ENCODE results near the gene RGS6.

The RGS6 gene

GRCh38 chr14:72420749-72421474, 488.7 kb downstream of the RGS6 start:
- Histone ChIP-seq H3K9me3 (ENCODE audit: control insufficient read depth, low read depth, low read length) (no peaks in the 10 kb centered on the region), H3K9ac (ENCODE audit: low read length) (no peak overlapping the region), H3K27ac (ENCODE audit: low read length) (no peak overlapping the region), H3K36me3 (ENCODE audit: control insufficient read depth, low read depth, low read length) (no peaks in the 10 kb centered on the region), H3K4me3 (ENCODE audit: low read length) (no peak overlapping the region), H3K27me3 (ENCODE audit: control insufficient read depth, insufficient read depth, low read length) (no peaks in the 10 kb centered on the region), H3K4me1 (ENCODE audit: control insufficient read depth, low read depth, low read length) (no peaks in the 10 kb centered on the region)

DNA sequence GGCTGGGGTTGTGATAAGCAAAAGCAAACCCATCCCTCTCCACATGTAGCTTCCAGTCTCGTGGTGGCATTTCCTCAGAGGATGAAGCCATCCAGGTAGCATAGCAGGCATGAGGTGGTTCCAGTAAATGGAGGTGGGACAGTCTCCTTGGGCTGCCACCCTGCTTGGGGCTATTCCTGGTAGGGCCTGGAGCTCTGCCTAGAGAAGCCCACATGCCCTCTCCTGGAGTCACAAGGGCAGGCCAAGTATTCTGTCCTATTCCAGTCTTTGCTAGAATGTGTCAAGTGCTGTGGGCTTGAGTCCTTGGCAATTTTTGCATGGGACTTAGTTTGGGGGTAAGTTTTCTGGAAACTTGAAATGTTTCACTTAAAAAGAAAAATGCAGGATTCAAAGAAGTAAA, 491.7 kb downstream of the RGS6 start:
- Histone ChIP-seq H3K9ac (ENCODE audit: low read length) (no peak overlapping the region), H3K9me3 (ENCODE audit: control insufficient read depth, low read depth, low read length) (no peaks in the 10 kb centered on the region), H3K36me3 (ENCODE audit: control insufficient read depth, low read depth, low read length) (no peaks in the 10 kb centered on the region)

DNA sequence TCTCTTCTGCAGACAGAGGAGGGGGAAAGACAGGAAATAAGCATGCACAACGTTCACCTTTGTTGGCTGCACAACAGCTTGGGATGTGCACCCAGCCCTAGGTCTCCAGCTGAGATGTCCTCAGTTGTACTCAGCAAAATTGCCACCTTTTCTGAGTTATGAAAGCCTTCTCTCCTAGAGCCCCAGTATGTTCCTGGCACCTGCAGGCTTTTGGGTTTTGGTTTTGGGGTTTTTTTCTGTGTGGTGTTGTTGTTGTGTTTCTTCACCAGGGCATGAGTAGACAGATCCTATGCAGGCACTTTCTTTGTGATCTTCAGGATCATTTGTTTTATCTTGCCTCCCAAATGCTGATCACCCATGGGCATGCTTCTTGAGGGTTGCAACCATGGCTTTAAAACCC, 498.2 kb downstream of the RGS6 start:
- no peaks in the 10 kb centered on the region for H3K27me3 ChIP-seq (ENCODE audit: control insufficient read depth, insufficient read depth, low read length)
- no peak overlapping the region for H3K4me3 ChIP-seq (ENCODE audit: low read length)
- no peak overlapping the region for H3K9ac ChIP-seq (ENCODE audit: low read length)
- H3K36me3 ChIP-seq (ENCODE audit: control insufficient read depth, low read depth, low read length), result no peaks in the 10 kb centered on the region
- no peaks in the 10 kb centered on the region for H3K9me3 ChIP-seq (ENCODE audit: control insufficient read depth, low read depth, low read length)
- peaks cover 7% of the 10 kb centered on the region for H3K4me1 ChIP-seq (ENCODE audit: control insufficient read depth, low read depth, low read length)
- no peak overlapping the region for H3K27ac ChIP-seq (ENCODE audit: low read length)

More for the DNA sequence above, 491.7 kb downstream of the RGS6 start:
- no peak overlapping the region for H3K27ac ChIP-seq (ENCODE audit: low read length)
- no peaks in the 10 kb centered on the region for H3K27me3 ChIP-seq (ENCODE audit: control insufficient read depth, insufficient read depth, low read length)
- H3K4me1 ChIP-seq (ENCODE audit: control insufficient read depth, low read depth, low read length), result no peaks in the 10 kb centered on the region
- H3K4me3 ChIP-seq (ENCODE audit: low read length), result no peak overlapping the region

- Histone ChIP-seq H3K9ac (ENCODE audit: low read length) (no peak overlapping the region), H3K4me3 (ENCODE audit: low read length) (no peak overlapping the region), H3K9me3 (ENCODE audit: control insufficient read depth, low read depth, low read length) (no peaks in the 10 kb centered on the region), H3K27ac (ENCODE audit: low read length) (no peak overlapping the region), H3K27me3 (ENCODE audit: control insufficient read depth, insufficient read depth, low read length) (no peaks in the 10 kb centered on the region), H3K36me3 (ENCODE audit: control insufficient read depth, low read depth, low read length) (no peaks in the 10 kb centered on the region), H3K4me1 (ENCODE audit: control insufficient read depth, low read depth, low read length) (peaks cover 7% of the 10 kb centered on the region)
Measured at GRCh38 chr14:72432748-72433147, 500.5 kb downstream of the RGS6 start.

DNA sequence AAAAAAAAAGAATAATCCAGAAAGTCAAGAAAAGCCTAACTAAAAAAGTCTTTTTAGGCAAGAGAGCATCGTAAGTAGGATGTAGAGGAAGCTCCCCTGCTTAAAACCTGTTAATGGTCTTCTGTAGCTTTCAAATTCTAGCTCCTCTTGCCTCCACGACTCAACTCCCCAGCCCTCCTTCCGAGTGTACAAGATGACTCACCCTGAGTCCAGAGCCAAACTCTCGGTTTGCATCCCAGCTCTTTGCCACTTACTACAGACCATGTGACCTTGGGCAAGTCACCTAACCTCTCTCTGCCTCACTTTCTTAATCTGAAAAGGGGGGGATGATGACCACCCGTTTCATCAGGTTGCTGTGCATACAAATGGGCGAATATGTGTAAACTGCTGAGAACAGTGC, 501.3 kb downstream of the RGS6 start:
- H3K4me1 ChIP-seq (ENCODE audit: control insufficient read depth, low read depth, low read length), result peaks cover 7% of the 10 kb centered on the region
- H3K9ac ChIP-seq (ENCODE audit: low read length), result no peak overlapping the region
- H3K4me3 ChIP-seq (ENCODE audit: low read length), result no peak overlapping the region
- no peaks in the 10 kb centered on the region for H3K36me3 ChIP-seq (ENCODE audit: control insufficient read depth, low read depth, low read length)
- no peak overlapping the region for H3K27ac ChIP-seq (ENCODE audit: low read length)
- H3K9me3 ChIP-seq (ENCODE audit: control insufficient read depth, low read depth, low read length), result no peaks in the 10 kb centered on the region
- H3K27me3 ChIP-seq (ENCODE audit: control insufficient read depth, insufficient read depth, low read length), result no peaks in the 10 kb centered on the region

DNA sequence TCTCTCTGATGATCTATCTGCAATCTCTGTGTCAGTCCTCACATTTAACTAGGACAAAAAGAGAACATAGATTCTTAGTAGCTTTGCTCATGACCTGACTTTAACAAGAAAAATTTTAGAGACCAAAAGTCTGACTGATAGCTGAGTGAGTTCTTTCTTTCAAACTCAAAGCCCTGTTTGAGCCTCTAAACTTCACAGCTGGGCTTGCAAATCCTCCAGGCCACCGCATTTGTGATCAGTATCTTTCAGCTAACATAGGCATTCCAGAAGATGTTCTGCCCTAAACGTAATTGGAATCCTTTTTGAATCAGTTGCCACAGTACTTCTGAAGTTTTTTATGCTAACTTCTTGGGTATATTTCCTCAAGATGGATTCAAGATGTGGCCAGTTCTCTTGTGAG, 502.6 kb downstream of the RGS6 start:
- no peak overlapping the region for H3K9ac ChIP-seq (ENCODE audit: low read length)
- no peak overlapping the region for H3K27ac ChIP-seq (ENCODE audit: low read length)
- no peaks in the 10 kb centered on the region for H3K9me3 ChIP-seq (ENCODE audit: control insufficient read depth, low read depth, low read length)
- H3K27me3 ChIP-seq (ENCODE audit: control insufficient read depth, insufficient read depth, low read length), result no peaks in the 10 kb centered on the region
- no peak overlapping the region for H3K4me3 ChIP-seq (ENCODE audit: low read length)
- peaks cover 7% of the 10 kb centered on the region for H3K4me1 ChIP-seq (ENCODE audit: control insufficient read depth, low read depth, low read length)
- H3K36me3 ChIP-seq (ENCODE audit: control insufficient read depth, low read depth, low read length), result no peaks in the 10 kb centered on the region

GRCh38 chr14:72439707-72440106, 507.5 kb downstream of the RGS6 start:
- Histone ChIP-seq H3K4me3 (ENCODE audit: low read length) (no peak overlapping the region), H3K27ac (ENCODE audit: low read length) (no peak overlapping the region)

GRCh38 chr14:72443256-72443655, 511.0 kb downstream of the RGS6 start:
- no peak overlapping the region for H3K9ac ChIP-seq (ENCODE audit: low read length)
- no peak overlapping the region for H3K4me3 ChIP-seq (ENCODE audit: low read length)
- H3K27me3 ChIP-seq (ENCODE audit: control insufficient read depth, insufficient read depth, low read length), result no peaks in the 10 kb centered on the region
- H3K4me1 ChIP-seq (ENCODE audit: control insufficient read depth, low read depth, low read length), result no peaks in the 10 kb centered on the region
- H3K9me3 ChIP-seq (ENCODE audit: control insufficient read depth, low read depth, low read length), result no peaks in the 10 kb centered on the region
- H3K36me3 ChIP-seq (ENCODE audit: control insufficient read depth, low read depth, low read length), result no peaks in the 10 kb centered on the region
- no peak overlapping the region for H3K27ac ChIP-seq (ENCODE audit: low read length)

More at GRCh38 chr14:72439707-72440106, 507.5 kb downstream of the RGS6 start:
- Histone ChIP-seq H3K9ac (ENCODE audit: low read length) (no peak overlapping the region), H3K4me1 (ENCODE audit: control insufficient read depth, low read depth, low read length) (peaks cover 7% of the 10 kb centered on the region), H3K36me3 (ENCODE audit: control insufficient read depth, low read depth, low read length) (no peaks in the 10 kb centered on the region), H3K9me3 (ENCODE audit: control insufficient read depth, low read depth, low read length) (no peaks in the 10 kb centered on the region), H3K27me3 (ENCODE audit: control insufficient read depth, insufficient read depth, low read length) (no peaks in the 10 kb centered on the region)

DNA sequence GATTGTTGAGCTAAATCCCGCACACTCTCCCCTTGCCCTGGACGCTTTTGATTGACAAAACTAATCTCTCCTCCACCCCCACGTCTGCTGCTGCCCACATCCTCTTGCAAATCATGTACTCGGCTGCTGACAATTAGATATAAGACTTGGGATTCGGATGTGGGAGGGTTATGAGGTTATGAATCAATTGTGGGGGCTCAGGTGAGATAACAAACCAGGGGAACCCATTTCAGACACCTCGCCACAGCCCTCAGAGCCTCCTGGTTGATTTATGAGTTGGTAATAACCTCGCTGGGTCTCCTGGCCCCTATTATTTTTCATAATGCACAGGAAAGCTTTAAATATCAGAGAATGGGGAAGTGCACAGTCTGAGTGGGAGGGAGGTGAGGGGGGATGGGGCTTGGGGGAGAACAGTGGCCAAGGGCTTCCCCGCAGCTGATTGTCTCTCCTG, 511.8 kb downstream of the RGS6 start:
- no peak overlapping the region for H3K9ac ChIP-seq (ENCODE audit: low read length)
- no peak overlapping the region for H3K27ac ChIP-seq (ENCODE audit: low read length)
- no peak overlapping the region for H3K4me3 ChIP-seq (ENCODE audit: low read length)
- no peaks in the 10 kb centered on the region for H3K27me3 ChIP-seq (ENCODE audit: control insufficient read depth, insufficient read depth, low read length)
- H3K36me3 ChIP-seq (ENCODE audit: control insufficient read depth, low read depth, low read length), result no peaks in the 10 kb centered on the region
- H3K4me1 ChIP-seq (ENCODE audit: control insufficient read depth, low read depth, low read length), result no peaks in the 10 kb centered on the region
- no peaks in the 10 kb centered on the region for H3K9me3 ChIP-seq (ENCODE audit: control insufficient read depth, low read depth, low read length)

DNA sequence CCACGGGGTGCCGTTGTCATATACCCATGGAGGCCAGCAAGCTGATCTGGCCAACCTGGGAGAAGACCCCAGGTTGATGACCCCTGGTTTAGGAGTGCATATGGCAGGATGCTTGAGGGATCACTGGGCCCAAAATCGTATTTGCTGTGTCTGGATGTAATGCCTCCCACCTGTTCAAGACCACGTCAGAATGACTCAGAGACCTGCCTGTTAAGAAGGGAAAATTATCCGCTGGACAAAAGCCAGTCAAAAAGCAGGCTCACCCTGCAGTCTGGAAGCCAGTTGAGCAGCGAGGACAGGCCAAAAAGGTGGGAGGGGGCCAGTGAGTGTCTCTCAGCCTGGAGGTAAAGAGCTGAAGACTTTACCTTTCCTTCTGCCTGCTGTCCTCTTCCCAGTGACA, 512.5 kb downstream of the RGS6 start:
- no peak overlapping the region for H3K9ac ChIP-seq (ENCODE audit: low read length)
- H3K9me3 ChIP-seq (ENCODE audit: control insufficient read depth, low read depth, low read length), result no peaks in the 10 kb centered on the region
- no peak overlapping the region for H3K4me3 ChIP-seq (ENCODE audit: low read length)
- no peak overlapping the region for H3K27ac ChIP-seq (ENCODE audit: low read length)
- no peaks in the 10 kb centered on the region for H3K36me3 ChIP-seq (ENCODE audit: control insufficient read depth, low read depth, low read length)
- no peaks in the 10 kb centered on the region for H3K27me3 ChIP-seq (ENCODE audit: control insufficient read depth, insufficient read depth, low read length)
- no peaks in the 10 kb centered on the region for H3K4me1 ChIP-seq (ENCODE audit: control insufficient read depth, low read depth, low read length)

GRCh38 chr14:72448212-72448611, 516.0 kb downstream of the RGS6 start:
- no peaks in the 10 kb centered on the region for H3K27me3 ChIP-seq (ENCODE audit: control insufficient read depth, insufficient read depth, low read length)
- no peak overlapping the region for H3K4me3 ChIP-seq (ENCODE audit: low read length)
- no peak overlapping the region for H3K27ac ChIP-seq (ENCODE audit: low read length)
- H3K36me3 ChIP-seq (ENCODE audit: control insufficient read depth, low read depth, low read length), result no peaks in the 10 kb centered on the region
- H3K9ac ChIP-seq (ENCODE audit: low read length), result no peak overlapping the region
- peaks cover 6% of the 10 kb centered on the region for H3K4me1 ChIP-seq (ENCODE audit: control insufficient read depth, low read depth, low read length)
- no peaks in the 10 kb centered on the region for H3K9me3 ChIP-seq (ENCODE audit: control insufficient read depth, low read depth, low read length)

DNA sequence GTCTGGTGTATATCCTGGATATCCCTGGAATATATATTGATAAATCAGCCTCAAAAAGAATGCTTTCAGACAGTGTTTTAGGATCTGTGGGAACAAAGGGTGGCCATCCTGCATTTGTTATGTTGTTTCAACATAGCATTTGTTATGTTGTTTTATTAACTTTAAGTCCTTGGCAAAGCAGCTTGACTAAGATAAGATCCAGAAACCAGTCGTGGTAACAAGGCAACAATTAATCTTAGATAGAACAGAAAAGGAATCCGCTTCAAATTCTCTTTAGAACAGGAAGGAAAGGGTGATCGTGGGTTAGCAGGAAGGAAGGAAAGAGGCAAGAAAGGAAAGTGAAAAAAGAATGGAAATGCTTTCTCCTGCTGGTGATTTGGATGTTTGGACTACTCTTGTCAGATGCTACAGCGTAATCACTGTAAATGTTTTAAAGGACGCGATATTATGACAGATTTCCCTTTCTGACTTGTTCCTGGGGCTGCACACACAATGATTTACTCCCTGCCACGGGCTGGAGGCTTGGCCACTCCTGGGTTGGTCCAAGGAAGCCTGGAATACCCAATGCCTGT, 518.3 kb downstream of the RGS6 start:
- Histone ChIP-seq H3K36me3 (ENCODE audit: control insufficient read depth, low read depth, low read length) (no peaks in the 10 kb centered on the region), H3K27ac (ENCODE audit: low read length) (no peak overlapping the region), H3K4me3 (ENCODE audit: low read length) (no peak overlapping the region), H3K4me1 (ENCODE audit: control insufficient read depth, low read depth, low read length) (peaks cover 6% of the 10 kb centered on the region), H3K27me3 (ENCODE audit: control insufficient read depth, insufficient read depth, low read length) (no peaks in the 10 kb centered on the region), H3K9ac (ENCODE audit: low read length) (no peak overlapping the region), H3K9me3 (ENCODE audit: control insufficient read depth, low read depth, low read length) (no peaks in the 10 kb centered on the region)
